Measurements from ENCODE around the gene RNF43. TPM values are rescaled to one million over a fixed set of nuclear protein-coding genes. Genes with fewer than 3 reads are reported as not detected.

The RNF43 gene
- total and polyA plus RNA-seq, 2 of the 13 experiments (the other 11 are each of a cell fraction or from before 2014, with no cell fraction given), result 31.0 to 53.4 TPM

- TF ChIP-seq MXD1 (CRISPR knock-in tag; IDR thresholded peaks at IDR 0.05) (no peak), XRCC5 (optimal IDR thresholded peaks at IDR 0.05; ENCODE audit: low read length) (peak; percentile 94), RBM22 (optimal IDR thresholded peaks at IDR 0.05; ENCODE audit: low read length) (peak; percentile 42), CREB1 (IDR thresholded peaks at IDR 0.05) (no peak), CREB1 (CRISPR knock-in tag; IDR thresholded peaks at IDR 0.05) (peak; percentile 79), ZSCAN22 (CRISPR knock-in tag; IDR thresholded peaks at IDR 0.05) (no peak), HDAC1 (CRISPR knock-in tag; IDR thresholded peaks at IDR 0.05) (peak; percentile 98), SMAD3 (CRISPR knock-in tag; IDR thresholded peaks at IDR 0.05) (peak; percentile 73; the same call in 1 of the 2 replicates), ZMYM3 (CRISPR knock-in tag; IDR thresholded peaks at IDR 0.05) (peak; percentile 94), ZNF720 (CRISPR knock-in tag; IDR thresholded peaks at IDR 0.05) (no peak), HINFP (CRISPR knock-in tag; IDR thresholded peaks at IDR 0.05; ENCODE audit: low read depth) (peak; percentile 64; the same call in 1 of the 2 replicates), TEAD3 (CRISPR knock-in tag; optimal IDR thresholded peaks at IDR 0.05; ENCODE audit: borderline replicate concordance) (peak; percentile 82), ZNF83 (CRISPR knock-in tag; IDR thresholded peaks at IDR 0.05; ENCODE audit: borderline replicate concordance) (no peak; the same call in 1 of the 2 replicates), MXI1 (IDR thresholded peaks at IDR 0.05; ENCODE audit: borderline replicate concordance, low read depth, low read length) (peak; percentile 93; the same call in 1 of the 3 replicates), ZNF430 (CRISPR knock-in tag; IDR thresholded peaks at IDR 0.05) (no peak), ZNF20 (CRISPR knock-in tag; IDR thresholded peaks at IDR 0.05) (no peak), WIZ (CRISPR knock-in tag; IDR thresholded peaks at IDR 0.05) (no peak), ZNF44 (CRISPR knock-in tag; IDR thresholded peaks at IDR 0.05) (peak; percentile 90), ZNF550 (CRISPR knock-in tag; IDR thresholded peaks at IDR 0.05; ENCODE audit: borderline replicate concordance) (no peak), KAT8 (CRISPR knock-in tag; IDR thresholded peaks at IDR 0.05) (peak; percentile 92), ATAD3A (CRISPR knock-in tag; IDR thresholded peaks at IDR 0.05) (no peak), ZNF441 (CRISPR knock-in tag; IDR thresholded peaks at IDR 0.05; ENCODE audit: borderline replicate concordance) (peak; percentile 89), KDM5B (CRISPR knock-in tag; IDR thresholded peaks at IDR 0.05; ENCODE audit: borderline replicate concordance) (peak; percentile 71; the same call in 1 of the 2 replicates), ZBTB8A (CRISPR knock-in tag; IDR thresholded peaks at IDR 0.05; ENCODE audit: borderline replicate concordance, low read depth) (peak; percentile 91; the same call in 1 of the 2 replicates), MED1 (CRISPR knock-in tag; IDR thresholded peaks at IDR 0.05) (peak; percentile 96), ZNF660 (CRISPR knock-in tag; IDR thresholded peaks at IDR 0.05; ENCODE audit: borderline replicate concordance, low read depth) (no peak), EHMT2 (IDR thresholded peaks at IDR 0.05; ENCODE audit: borderline replicate concordance, low read depth, low read length) (peak; percentile 63; the same call in 1 of the 2 replicates), PAWR (CRISPR knock-in tag; IDR thresholded peaks at IDR 0.05; ENCODE audit: borderline replicate concordance) (no peak)
- TF ChIP-seq, protein P1, sequence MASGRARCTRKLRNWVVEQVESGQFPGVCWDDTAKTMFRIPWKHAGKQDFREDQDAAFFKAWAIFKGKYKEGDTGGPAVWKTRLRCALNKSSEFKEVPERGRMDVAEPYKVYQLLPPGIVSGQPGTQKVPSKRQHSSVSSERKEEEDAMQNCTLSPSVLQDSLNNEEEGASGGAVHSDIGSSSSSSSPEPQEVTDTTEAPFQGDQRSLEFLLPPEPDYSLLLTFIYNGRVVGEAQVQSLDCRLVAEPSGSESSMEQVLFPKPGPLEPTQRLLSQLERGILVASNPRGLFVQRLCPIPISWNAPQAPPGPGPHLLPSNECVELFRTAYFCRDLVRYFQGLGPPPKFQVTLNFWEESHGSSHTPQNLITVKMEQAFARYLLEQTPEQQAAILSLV (CRISPR knock-in tag; IDR thresholded peaks at IDR 0.05; ENCODE audit: borderline replicate concordance), result no peak
Observed at GRCh38 chr17:58381124-58382035, 36.0 kb downstream of the RNF43 start (continued).
